H7 (cell line): Measurements from ENCODE around the gene DNAAF1. TPM values are rescaled to one million over a fixed set of nuclear protein-coding genes. Genes with fewer than 3 reads are reported as not detected.
A peak's percentile ranks its signal among the peaks of the same experiment; 100 is the strongest.

ENCODE experiments used
- DNase-seq: peaks from one replicate; pipeline ENCODE4 v3.0.0; 2012
- H3K27me3 ChIP-seq: 2 replicates; pipeline ENCODE4 v1.6.0; 2011; ENCODE audit warnings: mild to moderate bottlenecking, low read length; ENCODE audit not compliant: control insufficient read depth, insufficient read depth
- H3K36me3 ChIP-seq: replicated peaks from 2 replicates; pipeline ENCODE4 v1.5.1; 2011; ENCODE audit warnings: low read length; ENCODE audit not compliant: control insufficient read depth, insufficient read depth
- H3K4me3 ChIP-seq: 2 replicates; pipeline ENCODE4 v1.5.1; 2011; ENCODE audit warnings: low read depth, mild to moderate bottlenecking, control low read depth, low read length, moderate library complexity; ENCODE audit not compliant: insufficient read depth
- total RNA-seq: library from RNA; depleted of rRNA; stranded (reverse); fragments of >200 nt; shearing (Covaris generic); gene quantifications from 2 replicates; pipeline ENCODE4 v1.2.3, GENCODE V29; 2014

Gene DNAAF1
- total RNA-seq, 1 experiment from 2014 or later = 0.07 TPM

DNA sequence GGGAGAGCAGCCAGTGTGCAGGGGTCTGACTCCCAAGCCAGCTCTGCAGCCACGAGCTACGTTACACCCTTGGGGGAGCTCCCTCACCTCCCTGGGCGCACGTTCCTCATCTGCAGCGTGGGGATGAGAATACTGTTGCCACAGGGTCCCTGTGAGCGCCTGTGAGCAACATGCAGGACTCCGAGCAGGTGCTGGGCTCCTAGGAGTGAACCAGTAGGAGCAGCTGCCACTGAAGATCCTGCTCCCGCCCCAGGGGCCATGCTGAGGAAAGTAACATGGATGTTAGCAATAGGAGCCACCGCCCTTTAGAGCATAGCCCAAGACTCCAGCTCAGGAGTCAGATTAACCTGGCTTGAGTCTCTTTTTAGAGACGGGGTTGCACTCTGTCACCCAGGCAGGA is 15.9 kb downstream of the DNAAF1 start:
- no peak for DNase-seq
- Histone ChIP-seq H3K36me3 (no peaks in the 10 kb centered on the region), H3K27me3 (no peaks in the 10 kb centered on the region), H3K4me3 (no peak overlapping the region)

DNA sequence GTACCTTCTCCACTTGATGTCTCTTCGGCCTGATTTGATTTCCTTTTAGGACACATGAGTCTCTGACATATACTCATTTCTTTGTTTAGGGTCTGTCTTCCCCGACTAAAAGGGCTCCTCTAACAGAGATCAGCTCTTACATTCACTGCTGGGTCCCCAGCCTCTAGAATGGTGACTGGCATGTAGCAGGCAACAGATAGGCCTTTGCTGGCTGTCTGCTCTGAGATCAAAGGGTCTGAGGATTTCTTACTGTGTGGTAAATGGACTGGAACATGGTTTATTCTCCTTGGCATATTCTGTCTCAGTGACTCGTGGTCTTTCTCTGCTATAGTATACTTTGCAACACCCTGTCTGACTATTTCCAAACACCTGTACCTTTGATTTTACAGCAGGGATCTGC is 16.7 kb downstream of the DNAAF1 start:
- H3K4me3 ChIP-seq = no peak overlapping the region
- DNase-seq = no peak
- no peaks in the 10 kb centered on the region for H3K27me3 ChIP-seq
- no peaks in the 10 kb centered on the region for H3K36me3 ChIP-seq

DNA sequence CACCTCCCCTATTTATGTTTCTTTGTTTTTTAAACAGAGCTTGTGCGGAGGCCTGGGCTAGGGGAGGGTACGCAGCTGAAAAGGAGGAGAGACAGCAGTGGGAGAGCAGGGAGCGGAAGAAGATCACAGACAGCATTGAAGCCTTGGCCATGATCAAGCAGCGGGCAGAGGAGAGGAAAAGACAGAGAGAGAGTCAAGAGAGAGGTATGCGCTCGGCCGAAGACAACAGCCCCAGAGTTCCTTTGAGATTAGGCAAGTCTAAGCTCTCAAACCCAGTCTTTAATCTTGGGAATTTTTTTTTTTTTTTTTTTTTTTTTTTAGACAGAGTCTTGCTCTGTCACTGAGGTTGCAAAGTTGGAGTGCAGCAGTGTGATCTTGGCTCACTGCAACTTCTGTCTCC is 20.6 kb downstream of the DNAAF1 start:
- no peaks in the 10 kb centered on the region for H3K27me3 ChIP-seq
- DNase-seq = no peak
- H3K36me3 ChIP-seq = no peaks in the 10 kb centered on the region
- no peak overlapping the region for H3K4me3 ChIP-seq

GRCh38 chr16:84166796-84167695 is 21.9 kb downstream of the DNAAF1 start:
- Histone ChIP-seq H3K36me3 (no peaks in the 10 kb centered on the region), H3K4me3 (no peak overlapping the region), H3K27me3 (no peaks in the 10 kb centered on the region)
- DNase-seq = peak; percentile 71

GRCh38 chr16:84169765-84170310 is 24.7 kb downstream of the DNAAF1 start:
- Histone ChIP-seq H3K27me3 (no peaks in the 10 kb centered on the region), H3K4me3 (no peak overlapping the region), H3K36me3 (no peaks in the 10 kb centered on the region)
- DNase-seq = no peak

DNA sequence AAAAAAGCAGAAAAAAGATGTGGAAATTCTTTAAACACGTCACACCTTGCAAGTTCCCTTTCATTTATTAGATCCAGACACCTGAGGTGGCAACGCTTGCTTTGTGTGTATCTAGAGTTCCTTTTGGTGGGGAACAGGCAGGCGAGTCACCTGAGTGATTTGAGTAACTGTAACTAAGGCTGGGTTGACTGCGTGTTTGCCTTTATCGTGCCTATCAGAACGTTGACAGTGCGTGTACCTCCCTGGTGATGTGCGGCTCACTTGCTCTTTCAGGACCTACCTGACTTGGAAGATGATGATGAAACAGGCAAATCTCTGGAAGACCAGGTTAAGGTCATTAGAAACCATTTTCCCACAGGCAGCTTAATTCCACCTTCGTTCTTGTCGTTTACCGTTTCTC is 29.3 kb downstream of the DNAAF1 start:
- no peak for DNase-seq
- peaks cover 5% of the 10 kb centered on the region; the same call in 1 of the 2 replicates for H3K36me3 ChIP-seq
- no peaks in the 10 kb centered on the region for H3K27me3 ChIP-seq
- no peak overlapping the region for H3K4me3 ChIP-seq

DNA sequence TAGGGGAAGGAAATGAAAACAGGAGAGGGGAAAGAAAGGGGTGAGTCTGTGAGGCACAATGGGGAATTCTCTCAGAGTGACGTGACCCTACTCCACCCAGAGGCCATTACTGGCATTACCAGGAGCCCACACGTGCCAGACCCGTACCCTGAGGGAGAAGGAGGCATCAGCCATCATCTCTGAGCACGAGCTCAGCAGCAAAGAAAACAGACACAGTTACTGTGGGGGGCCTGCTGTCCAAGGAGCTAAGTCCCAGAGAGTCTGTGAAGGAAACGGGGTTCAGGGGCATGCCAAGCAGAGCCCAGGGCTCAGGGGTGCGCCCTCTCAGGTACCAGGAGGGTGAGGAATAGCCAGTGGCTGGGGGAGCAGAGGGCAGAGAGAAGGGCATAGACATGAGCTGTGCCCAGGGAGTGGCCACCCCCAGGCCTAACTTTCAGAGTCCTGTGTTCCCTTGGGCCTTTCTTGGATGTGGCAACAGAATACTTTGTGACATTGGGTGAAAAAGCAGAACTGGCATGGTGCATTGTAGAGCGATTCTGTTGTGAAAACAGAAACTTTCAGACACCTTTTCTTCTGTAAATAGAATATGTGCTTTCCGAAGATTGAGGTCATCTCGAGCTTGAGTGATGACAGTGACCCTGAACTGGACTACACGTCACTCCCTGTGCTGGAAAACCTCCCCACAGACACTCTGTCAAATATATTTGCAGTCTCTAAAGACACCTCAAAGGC is 30.4 kb downstream of the DNAAF1 start:
- peaks cover 5% of the 10 kb centered on the region; the same call in 1 of the 2 replicates for H3K36me3 ChIP-seq
- H3K27me3 ChIP-seq = no peaks in the 10 kb centered on the region
- H3K4me3 ChIP-seq = no peak overlapping the region
- DNase-seq = peak; percentile 84

DNA sequence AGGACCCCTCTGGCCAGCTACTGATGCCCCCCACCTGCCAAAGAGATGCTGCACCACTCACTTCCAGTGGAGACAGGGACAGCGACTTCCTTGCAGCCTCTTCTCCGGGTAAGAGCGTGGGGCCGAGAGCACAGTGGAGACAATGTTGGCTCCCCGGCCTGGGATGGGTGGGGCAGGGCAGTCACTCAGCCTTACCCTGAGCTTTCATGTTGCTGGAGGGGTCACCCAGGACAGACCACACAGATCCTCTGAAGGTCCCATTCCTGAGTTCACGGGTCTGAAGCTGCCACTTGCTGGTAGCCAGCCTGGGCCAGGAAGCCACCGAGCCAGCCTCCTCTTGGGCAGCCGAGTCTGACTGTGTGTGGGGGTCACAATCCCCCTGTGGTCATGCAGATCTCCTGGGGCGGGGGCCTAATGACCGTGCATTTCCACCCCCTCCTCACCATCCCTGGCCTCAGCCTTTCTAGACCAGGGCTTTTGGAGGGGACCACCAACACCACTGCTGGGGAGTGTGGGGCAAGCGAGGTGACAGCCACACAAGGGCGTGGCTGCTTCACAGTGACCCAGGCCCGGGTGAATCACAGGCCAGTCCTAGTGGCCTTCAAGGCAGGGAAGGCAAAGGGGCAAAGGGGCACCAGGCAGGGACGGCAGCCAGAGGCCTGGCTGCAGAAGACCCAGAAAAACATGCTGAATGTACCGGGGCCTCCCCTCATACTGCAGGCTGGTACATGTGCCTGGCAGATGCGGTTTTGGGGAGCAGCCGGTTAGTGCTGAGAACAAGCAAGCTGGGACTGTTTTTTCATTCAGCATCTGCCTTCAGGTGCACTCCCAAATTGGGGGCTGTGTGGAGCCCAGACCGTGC is 31.3 kb downstream of the DNAAF1 start:
- H3K27me3 ChIP-seq = no peaks in the 10 kb centered on the region
- DNase-seq = peak; percentile 45
- no peak overlapping the region for H3K4me3 ChIP-seq
- H3K36me3 ChIP-seq = peaks cover 8% of the 10 kb centered on the region

GRCh38 chr16:84177741-84178073 is 32.6 kb downstream of the DNAAF1 start:
- H3K4me3 ChIP-seq = no peak overlapping the region
- peaks cover 15% of the 10 kb centered on the region for H3K36me3 ChIP-seq
- no peak for DNase-seq
- no peaks in the 10 kb centered on the region for H3K27me3 ChIP-seq

- Histone ChIP-seq H3K27me3 (no peaks in the 10 kb centered on the region), H3K4me3 (no peak overlapping the region), H3K36me3 (peaks cover 18% of the 10 kb centered on the region)
- DNase-seq = no peak
Observed at GRCh38 chr16:84178146-84178765, 33.1 kb downstream of the DNAAF1 start.

DNA sequence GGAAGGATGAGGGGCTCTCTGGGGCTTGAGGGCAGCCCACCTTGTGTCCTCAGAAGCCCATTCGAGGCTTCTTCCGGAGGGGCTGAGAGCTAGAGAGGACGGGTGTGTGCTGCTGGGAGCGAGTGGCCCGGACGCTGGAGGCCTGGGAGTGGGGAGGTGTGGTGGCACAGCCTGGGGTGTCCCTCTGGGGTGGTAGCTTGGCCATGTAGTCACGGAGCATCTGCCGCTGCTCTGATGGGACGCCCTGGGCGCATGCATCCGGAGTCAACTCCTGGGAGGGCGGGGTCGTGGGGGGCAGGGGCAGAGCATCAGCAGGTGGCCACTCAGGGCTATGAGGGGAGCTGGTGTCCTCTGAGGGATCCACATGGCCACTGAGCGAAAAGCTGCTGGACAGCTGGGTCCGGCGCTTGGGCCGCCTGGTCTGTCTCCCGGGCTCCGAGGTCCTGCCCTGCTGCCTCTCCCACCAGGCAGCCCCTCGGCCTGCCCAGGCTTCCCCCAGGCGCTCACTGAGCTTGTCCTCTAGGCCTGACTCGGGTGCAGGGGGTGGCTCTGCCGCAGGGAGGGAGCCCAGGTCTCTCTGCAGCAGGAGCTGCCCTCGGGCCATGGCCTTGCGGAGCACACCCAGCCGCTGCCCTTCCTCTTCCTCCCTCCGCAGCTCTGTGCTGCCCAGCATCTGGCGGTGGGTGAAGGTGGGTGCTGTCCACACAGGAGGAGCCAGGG is 33.9 kb downstream of the DNAAF1 start:
- H3K27me3 ChIP-seq = no peaks in the 10 kb centered on the region
- peak; percentile 43 for DNase-seq
- H3K36me3 ChIP-seq = peaks cover 22% of the 10 kb centered on the region

GRCh38 chr16:84179612-84180320 is 34.7 kb downstream of the DNAAF1 start:
- DNase-seq = peak; percentile 44
- Histone ChIP-seq H3K36me3 (peaks cover 23% of the 10 kb centered on the region), H3K27me3 (no peaks in the 10 kb centered on the region), H3K4me3 (no peak overlapping the region)

More for the DNA sequence above, 33.9 kb downstream of the DNAAF1 start:
- no peak overlapping the region for H3K4me3 ChIP-seq
